ENCODE measurements around the gene PIM3.

PIM3 gene

DNA sequence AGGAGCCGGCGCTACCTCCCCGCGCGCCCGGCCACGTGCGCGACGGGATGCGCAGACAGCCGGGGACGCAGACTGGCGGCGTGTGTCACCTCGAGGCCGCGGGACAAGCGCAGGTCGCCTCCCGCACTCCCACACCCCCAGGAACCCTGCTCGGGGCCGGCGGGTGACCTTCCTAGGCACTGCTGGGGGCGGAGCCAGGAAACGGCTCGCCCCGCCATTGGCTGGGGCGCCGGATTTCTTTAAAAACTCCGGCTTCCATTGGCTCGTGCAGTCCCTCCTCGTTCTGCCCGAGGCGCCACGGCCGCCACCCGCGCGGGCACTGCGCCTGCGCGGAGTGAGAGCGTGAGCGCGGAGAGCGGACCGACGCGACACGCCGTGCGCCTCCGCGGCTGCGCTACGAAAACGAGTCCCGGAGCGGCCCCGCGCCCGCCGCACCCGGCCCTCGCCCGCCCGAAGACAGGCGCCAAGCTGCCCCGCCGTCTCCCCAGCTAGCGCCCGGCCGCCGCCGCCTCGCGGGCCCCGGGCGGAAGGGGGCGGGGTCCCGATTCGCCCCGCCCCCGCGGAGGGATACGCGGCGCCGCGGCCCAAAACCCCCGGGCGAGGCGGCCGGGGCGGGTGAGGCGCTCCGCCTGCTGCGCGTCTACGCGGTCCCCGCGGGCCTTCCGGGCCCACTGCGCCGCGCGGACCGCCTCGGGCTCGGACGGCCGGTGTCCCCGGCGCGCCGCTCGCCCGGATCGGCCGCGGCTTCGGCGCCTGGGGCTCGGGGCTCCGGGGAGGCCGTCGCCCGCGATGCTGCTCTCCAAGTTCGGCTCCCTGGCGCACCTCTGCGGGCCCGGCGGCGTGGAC lies at the start of gene PIM3:
Gene PIM3, plus strand, starts transcription at position 614 of the 846 bp plus-strand sequence. Its CDS starts 176 bp downstream, at position 790.
- peak; percentile 71 for DNase-seq (ENCODE audit: low read depth)

DNA sequence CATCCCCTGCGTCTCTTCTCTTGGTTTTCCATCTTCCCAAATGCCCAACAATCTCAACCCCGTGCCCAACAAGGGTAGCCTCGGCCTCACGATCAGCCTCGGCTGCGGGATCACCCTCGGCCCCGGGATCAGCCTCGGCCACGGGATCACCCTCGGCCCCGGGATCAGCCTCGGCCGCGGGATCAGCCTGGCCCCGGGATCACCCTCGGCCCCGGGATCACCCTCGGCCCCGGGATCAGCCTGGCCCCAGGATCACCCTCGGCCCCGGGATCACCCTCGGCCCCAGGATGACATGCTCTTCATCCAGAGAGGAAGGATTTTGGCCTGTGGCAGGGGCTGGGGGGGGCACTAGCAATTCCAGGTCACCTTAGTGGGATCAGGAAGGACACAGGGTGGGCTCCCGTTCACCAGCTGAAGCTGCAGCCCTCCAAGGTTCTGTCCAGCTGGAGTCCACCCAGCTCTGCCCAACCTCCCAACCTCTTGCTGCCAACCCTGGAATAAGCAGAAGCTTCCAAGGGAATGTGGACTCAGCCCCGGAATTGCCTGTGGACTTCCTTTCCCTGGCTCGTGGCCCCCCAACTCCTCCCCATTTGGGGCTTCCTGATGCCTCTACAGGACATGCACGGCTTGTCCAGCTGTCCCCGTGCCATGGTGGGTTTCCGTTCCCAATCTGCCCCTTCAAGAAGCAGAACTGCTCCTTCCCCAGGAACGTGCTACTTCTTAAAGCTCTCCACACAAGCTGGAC lies 48.5 kb upstream of the PIM3 start:
- DNase-seq (ENCODE audit: low read depth) = no peak

DNA sequence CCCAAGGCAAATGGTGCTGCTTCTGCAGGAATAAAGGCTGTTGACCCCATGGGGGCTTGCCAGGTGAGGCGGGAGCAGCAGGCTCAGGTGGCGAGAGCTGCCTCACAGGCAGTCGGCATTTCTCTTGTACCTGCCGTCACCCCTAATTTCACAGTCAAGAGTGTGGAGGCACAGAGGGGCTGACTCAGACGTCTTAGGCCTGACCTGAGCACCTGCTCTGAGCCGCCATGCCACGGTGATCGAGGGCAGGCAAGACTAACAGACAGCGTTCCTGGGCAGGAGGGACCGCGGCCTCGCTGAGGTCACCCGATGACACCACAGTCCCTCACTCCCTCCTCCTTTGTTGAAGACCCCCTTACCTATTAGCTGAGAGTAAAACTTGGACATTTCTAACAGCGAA lies 47.5 kb upstream of the PIM3 start:
- no peak for DNase-seq (ENCODE audit: low read depth)

DNA sequence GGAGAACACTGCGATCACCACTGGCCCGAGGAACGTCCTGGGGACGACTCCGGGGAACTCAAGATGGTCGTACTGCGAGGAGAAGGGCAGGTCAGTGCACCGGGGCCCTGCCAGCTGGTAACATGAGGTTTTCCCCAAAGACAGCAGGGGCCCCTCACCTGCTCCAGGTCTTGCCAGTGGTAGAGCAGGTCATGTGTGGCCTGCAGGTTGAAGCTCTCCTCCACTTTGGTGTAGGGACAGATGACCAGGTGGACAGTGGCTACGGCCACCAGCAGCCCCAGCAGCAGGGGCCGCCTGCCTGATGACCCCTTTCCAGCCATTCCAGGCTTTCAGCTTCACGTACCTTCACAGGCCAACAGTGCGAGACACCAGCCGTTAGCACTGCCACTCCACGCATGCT lies 47.1 kb upstream of the PIM3 start:
- no peak for DNase-seq (ENCODE audit: low read depth)

DNA sequence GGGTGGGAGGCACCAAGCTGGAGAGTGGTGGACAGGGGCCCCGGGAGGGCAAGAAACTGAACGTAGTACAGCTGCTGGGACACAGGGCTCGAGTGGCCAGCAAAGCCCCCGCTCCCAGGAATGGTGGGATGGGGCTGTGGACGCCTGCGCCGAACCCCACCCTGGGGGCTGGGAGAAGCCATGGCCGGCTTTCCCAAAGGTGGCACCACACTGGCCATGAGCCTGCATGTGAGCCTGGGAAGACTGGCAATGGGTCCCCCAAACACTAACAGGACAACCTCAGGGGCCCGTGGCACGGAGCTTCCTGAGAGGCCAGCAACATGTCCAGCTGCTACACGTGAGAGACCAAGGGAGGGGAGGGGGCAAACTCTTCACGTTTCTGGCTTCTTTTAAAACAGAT lies 46.3 kb upstream of the PIM3 start:
- no peak for DNase-seq (ENCODE audit: low read depth)

DNA sequence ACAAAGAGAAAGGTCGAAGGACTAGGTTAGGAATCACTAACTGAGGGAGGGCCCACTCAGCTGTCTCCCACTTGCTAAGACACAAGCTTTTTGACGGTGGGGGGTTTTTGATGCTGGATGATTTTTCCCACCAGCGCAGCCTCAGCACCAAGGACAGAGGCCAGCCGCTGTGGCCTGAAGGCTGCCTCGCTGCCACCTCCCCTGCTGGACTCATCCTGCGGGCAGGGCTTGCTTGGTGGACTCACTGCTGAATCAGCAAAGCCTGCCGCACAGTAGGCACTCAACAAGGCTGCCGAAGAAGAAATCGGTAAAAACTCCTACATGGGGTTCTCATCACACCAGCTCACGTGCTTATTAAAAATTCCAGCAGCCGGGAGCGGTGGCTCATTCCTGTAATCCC lies 45.0 kb upstream of the PIM3 start:
- no peak for DNase-seq (ENCODE audit: low read depth)

DNA sequence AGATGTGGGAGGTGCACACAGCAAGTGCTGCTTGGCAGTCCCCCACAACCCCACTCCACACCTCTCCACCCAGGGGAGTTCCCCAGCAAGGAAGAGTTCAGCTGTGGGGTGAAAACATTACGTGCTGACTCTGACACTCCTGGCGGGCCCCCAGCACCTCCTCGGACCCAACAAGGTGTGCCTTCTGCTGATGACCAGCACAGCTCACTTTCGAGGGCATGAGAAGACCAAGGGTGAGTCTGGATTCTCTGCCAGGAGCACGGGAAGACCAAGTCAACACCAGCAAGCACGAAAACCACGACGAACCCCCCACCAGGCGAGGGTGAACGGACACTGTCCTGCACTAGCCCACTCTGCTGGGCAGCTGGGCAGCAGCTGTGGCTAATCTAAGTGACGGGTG lies 43.7 kb upstream of the PIM3 start:
- no peak for DNase-seq (ENCODE audit: low read depth)

DNA sequence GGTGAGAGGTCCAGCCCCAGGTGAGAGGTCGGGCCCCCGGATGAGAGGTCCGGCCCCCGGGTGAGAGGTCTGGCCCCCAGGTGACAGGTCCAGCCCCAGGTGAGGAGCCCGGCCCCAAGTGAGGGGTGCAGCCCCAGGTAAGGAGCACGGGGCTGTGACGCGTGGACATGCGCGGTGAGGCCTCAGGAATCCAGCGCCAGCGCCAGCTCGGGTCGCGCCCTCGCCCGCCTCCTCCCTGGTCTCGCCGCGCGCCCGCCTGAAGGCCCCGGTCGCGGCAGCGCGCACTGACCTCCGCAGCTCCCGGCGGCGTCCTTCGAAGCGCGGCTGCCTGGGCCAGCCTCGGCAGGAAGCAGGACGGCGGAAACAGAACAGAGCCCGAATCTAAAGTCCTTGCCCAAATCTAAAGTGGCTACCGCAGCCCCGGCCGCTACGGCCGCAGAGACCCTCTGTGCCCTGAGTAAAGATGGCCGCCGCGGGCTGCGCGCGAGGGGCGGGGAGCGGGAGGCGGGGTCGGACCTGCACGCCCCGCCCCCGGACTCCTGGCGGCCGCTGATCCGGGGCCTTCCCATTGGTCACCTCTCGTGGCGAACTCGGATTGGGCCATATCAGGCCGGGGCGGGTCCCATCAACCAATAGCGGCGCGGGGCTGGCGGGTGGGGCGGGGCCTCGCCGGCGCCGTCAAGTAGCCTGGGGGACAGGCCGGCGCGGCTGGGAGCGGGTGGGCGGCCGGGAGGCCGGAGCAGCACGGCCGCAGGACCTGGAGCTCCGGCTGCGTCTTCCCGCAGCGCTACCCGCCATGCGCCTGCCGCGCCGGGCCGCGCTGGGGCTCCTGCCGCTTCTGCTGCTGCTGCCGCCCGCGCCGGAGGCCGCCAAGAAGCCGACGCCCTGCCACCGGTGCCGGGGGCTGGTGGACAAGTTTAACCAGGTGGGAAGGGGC lies 42.3 kb upstream of the PIM3 start, which contains the start of the genes ALG12 and CRELD2:
Gene ALG12, minus strand, starts transcription at position 465 of the 937 bp plus-strand sequence. CDS start 4,673 bp downstream, outside the sequence.
Gene CRELD2, plus strand, starts transcription at position 661 of the 937 bp plus-strand sequence. Its CDS starts 136 bp downstream, at position 797.
- DNase-seq (ENCODE audit: low read depth) = peak; percentile 91

DNA sequence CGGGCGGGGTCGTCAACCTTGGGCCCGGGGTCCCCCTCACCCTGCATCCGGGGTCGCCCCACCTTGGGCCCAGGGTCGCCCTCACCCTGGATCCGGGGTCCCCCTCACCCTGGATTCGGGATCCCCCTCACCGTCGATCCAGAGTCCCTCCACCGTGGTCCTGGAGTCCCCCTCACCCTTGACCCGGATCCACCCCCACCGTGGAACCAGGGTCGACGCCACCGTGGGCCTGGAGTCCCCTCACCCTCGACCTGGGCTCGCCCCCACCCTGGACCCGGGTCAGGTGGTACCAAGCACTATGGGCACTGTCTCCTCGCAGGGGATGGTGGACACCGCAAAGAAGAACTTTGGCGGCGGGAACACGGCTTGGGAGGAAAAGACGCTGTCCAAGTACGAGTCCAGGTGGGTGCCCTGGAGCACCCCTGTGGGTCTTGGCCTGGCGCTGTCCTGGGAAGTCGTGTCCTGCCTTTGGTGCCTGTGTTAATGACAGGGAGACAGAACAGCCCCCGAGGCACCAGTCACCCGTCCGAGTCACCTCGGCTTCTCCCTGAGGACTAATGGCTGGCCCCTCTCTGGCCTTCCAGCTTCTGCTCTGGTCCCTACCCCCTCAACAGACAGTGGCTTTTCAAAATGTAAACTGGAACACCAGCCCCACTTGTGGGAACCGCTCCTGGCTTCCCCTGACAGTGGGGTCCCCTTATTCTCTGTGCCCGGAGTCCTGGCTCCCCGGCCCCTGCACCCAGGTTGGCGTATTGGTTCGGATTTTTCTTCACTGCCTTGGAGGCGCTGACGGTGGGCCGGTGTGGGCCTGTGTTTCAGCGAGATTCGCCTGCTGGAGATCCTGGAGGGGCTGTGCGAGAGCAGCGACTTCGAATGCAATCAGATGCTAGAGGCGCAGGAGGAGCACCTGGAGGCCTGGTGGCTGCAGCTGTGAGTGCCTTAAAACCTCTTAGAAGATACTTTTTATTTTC lies 41.4 kb upstream of the PIM3 start:
- no peak for DNase-seq (ENCODE audit: low read depth)

DNA sequence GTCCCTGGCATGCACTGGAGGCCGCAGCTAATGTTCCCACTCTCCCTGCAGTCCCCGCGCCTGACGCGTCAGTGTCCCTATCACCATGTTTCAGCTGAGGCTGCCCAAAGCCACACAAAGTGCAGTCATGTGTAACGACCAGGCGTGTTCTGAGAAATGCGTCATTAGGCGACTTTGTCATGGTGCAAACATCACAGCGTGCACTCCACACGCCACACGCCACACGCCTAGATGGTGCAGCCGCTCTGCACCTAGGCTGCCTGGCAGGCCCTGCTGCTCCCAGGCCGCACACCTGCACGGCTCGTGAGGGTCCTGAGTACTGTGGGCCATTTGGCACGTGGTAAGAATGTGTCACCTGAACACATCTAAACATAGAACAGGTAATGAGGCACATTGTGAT lies 39.7 kb upstream of the PIM3 start:
- DNase-seq (ENCODE audit: low read depth) = no peak

DNA sequence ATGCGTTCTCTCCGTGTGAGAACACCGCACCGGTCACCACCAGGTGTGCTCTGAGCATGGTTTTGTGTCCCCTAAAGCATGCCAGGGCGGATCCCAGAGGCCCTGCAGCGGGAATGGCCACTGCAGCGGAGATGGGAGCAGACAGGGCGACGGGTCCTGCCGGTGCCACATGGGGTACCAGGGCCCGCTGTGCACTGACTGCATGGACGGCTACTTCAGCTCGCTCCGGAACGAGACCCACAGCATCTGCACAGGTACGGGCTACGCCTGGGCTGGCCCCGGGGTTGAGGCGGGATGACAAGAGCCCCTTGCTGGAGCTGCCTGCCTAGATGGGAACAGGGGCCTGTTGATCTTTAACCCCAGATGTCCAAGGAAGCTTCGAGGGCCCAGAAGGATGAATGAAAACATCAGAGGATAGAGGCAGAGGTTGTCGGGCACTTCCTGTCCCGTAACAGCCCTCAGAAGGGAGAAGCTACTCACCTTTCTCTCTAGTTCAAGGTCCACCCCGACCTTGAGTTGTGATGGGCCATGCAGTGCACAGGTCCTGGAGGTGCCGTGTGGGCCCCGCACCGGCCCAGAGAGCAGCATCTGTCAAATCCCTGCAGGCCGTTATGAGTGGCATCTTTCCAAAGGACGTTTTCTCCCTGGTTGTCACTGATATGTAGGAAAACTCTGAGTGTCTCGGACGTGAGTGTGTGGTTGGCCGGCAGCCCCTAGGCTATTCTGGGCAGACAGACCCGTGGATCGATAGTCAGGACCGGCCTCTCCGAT lies 38.9 kb upstream of the PIM3 start:
- no peak for DNase-seq (ENCODE audit: low read depth)

DNA sequence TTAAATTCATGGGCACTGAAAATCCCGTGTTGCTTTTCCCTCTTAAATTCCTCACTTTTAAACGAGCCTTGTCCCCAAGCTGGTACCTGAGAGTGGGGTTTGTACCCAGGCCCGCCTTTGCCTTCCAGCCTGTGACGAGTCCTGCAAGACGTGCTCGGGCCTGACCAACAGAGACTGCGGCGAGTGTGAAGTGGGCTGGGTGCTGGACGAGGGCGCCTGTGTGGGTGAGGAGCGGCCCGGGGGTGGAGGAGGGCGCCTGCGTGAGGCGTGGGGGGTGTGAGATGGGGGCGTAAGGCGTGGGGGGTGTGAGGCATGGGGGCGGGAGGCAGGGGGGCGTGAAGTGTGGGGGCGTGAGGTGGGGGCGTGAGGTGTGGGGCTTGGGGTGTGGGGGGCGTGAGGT lies 38.1 kb upstream of the PIM3 start:
- no peak for DNase-seq (ENCODE audit: low read depth)

DNA sequence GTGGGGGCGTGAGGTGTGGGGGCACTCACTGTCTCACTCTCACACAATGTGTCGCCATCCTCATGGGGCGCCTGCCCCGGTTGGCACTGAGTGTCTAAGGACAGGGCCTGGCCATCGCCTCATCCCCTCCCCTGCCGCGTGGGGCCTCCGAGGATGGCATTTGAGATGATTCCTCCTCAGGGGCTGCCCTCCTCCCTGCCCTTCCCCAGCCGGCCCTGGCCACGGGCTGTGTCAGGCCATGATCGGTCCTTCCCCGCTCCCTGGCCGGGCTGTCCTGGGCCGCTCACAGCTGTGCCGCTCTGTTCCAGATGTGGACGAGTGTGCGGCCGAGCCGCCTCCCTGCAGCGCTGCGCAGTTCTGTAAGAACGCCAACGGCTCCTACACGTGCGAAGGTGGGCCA lies 37.6 kb upstream of the PIM3 start:
- DNase-seq (ENCODE audit: low read depth) = no peak

DNA sequence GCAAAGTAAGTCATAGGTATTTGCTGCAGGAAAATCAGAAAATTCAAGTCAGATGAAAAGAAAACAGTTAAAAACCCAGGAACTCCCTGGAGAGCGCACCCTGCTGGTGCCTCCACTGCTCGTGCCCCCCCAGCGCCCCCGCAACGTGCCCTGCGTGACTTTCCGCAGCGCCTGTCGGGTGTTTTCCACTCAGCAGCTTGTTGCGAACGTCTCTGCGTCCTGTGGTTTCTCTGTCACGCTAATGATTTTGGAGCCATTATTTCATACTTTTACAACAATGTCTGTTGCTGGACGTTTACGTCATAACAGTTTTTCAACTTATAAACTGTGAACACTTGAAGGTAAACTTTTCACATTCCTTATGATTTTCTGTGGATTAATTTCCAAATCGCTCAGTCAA lies 37.1 kb upstream of the PIM3 start:
- no peak for DNase-seq (ENCODE audit: low read depth)

DNA sequence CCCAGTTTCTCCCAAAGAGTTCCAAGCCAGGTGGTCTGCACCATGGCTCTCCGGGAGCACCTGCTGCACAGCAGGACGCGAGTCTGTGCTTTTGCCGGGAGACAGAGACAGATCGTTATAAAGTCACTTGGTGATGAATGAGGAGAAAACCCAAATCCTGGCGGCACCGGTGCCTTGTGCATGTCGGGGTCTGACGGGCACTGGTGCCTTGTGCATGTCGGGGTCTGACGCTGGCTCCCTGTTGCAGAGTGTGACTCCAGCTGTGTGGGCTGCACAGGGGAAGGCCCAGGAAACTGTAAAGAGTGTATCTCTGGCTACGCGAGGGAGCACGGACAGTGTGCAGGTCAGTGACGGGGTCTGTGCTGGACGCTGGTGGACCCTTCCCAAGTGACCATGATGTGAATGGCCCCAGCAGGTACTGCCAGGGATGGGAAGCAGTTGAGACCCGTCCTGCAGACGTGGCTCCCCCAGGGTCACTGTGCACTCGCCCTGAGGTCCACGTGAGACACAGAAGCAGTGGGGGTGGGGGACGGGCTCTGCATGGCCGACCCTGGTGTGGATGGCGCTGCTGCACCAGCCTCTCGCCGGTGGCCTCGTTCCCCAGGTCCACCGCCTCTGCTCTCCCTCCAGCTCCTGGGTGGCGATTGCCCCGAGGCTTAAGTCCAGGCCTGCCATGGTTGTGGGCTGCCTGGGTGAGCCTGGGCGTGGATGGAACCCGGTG lies 36.3 kb upstream of the PIM3 start:
- DNase-seq (ENCODE audit: low read depth) = no peak

DNA sequence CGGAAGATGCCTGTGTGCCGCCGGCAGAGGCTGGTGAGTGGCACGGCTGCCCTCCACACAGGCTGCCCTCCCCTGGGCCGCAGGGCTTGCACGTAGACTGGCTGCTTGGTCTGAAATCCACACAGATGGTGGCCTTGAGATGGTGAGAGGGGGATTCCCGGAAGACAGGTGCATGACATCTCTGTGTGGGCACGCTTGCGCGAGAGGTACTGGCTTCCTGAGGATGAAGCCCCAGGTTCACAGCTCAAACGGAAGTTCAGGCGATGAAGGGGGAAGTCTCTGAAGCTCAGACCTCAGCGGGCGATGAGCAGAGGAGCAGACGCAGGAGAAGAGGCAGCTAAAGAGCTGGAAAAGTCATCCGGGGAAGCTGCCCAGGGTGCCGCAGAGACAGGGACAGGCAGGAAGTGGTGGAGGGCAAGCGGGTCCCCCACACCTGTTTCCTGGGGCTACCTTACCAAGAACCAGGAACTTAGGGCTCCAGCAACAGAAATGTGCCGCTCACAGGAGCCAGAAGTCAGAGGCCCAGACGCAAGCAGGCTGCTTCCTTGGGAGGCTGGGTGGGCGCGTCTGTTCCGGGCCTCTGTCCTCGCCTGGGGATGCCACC lies 34.9 kb upstream of the PIM3 start:
- no peak for DNase-seq (ENCODE audit: low read depth)

DNA sequence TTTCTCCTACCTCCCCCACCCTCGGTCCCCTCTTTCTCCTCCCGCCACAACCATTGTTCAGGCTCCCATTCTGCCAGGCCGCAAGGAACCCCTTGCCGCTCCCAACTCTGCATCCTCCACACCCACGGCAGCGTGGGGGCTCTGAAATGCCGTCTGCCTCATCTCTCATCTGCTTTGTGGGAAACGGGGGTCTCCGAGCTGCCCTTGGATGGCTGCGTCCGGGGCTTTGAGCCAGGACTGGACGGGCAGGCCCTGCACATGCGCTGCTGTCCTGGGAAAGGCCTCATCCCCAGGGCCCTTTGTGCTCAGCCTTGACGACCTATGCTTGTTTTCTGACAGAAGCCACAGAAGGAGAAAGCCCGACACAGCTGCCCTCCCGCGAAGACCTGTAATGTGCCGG lies 33.7 kb upstream of the PIM3 start:
- DNase-seq (ENCODE audit: low read depth) = no peak

DNA sequence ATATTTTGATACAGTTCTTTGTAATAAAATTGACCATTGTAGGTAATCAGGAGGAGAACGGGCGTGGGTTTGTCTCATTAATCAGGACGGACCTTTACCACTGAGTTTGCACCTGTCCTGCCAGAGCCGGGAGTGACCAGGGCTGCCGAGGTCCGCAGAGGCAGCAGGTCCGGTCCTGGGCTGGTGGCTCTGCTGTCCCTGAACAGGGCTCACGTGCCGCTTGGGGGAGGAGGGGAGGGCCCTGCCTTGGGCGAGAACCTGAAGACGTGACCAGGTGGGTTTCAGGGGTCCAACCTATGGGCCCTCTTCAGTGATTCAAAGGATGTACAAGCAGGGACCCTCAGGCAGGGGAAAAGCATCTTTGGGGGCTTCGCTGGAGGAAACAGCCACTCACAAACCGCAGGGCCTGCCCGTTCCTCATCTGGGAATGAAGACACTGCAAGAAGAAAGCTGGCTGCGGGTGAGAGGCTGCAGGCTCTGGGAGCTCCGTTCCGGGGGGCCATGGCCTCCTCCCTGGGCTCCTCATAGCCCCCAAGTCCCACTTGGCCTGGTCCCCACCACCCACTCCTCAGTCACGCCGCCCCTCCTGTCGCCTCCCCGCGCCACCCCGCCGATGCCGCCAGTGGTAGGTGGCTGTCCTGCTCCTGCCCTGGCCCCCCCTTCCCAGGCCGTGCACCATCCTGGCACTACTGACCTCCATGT lies 32.9 kb upstream of the PIM3 start:
- no peak for DNase-seq (ENCODE audit: low read depth)

DNA sequence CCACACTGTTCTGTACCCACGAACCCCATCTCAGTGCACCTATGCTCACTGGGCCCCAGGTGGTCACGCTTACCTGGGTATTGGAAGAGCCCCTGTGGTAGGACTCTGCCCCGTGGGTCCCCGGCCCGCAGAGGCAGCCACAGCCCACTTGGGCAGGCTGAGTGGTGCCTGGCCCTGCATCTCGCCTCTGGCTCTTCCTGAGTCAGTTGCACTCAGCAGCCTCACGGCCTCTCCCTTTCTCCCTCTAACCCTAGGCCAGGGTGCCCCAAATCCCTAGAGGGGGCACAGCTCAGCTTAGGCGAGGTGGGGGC lies 32.4 kb upstream of the PIM3 start:
- DNase-seq (ENCODE audit: low read depth) = no peak
